ENCODE results near the gene MACROH2A2. TPM values are rescaled to one million over a fixed set of nuclear protein-coding genes. Genes with fewer than 3 reads are reported as not detected.

The MACROH2A2 gene
- total and polyA plus RNA-seq, 2 of the 13 experiments (the other 11 are each of a cell fraction or from before 2014, with no cell fraction given) = 9.8 to 43.1 TPM

GRCh38 chr10:70132098-70133029, 79.7 kb downstream of the MACROH2A2 start, which contains the start of gene AIFM2 (continued):
- TF ChIP-seq TIGD3 (CRISPR knock-in tag; IDR thresholded peaks at IDR 0.05; ENCODE audit: borderline replicate concordance) = no peak; the same call in 1 of the 2 replicates
- TF ChIP-seq, protein P1, sequence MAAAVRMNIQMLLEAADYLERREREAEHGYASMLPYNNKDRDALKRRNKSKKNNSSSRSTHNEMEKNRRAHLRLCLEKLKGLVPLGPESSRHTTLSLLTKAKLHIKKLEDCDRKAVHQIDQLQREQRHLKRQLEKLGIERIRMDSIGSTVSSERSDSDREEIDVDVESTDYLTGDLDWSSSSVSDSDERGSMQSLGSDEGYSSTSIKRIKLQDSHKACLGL (CRISPR knock-in tag; IDR thresholded peaks at IDR 0.05) = peak; percentile 56; the same call in 1 of the 2 replicates
- peak; percentile 85; the same call in 1 of the 2 replicates for TF ChIP-seq ZNF816 (CRISPR knock-in tag; IDR thresholded peaks at IDR 0.05; ENCODE audit: borderline replicate concordance)
- TF ChIP-seq ZNF44 (CRISPR knock-in tag; IDR thresholded peaks at IDR 0.05) = no peak
- TF ChIP-seq ZBTB34 (CRISPR knock-in tag; IDR thresholded peaks at IDR 0.05) = 0 out of 2 replicates have a peak, but pooled peaks have one; percentile 78
- no peak for TF ChIP-seq ZNF773 (CRISPR knock-in tag; IDR thresholded peaks at IDR 0.05; ENCODE audit: borderline replicate concordance)
- no peak; the same call in 1 of the 2 replicates for TF ChIP-seq ZNF761 (CRISPR knock-in tag; conservative IDR thresholded peaks at IDR 0.05)
- no peak for TF ChIP-seq ZNF3 (CRISPR knock-in tag; IDR thresholded peaks at IDR 0.05)
